Mucosa of gallbladder (tissue), 1 donor: ENCODE results near the gene CACNA1C. TPM values are rescaled to one million over a fixed set of nuclear protein-coding genes. Genes with fewer than 3 reads are reported as not detected.

Source experiments
- DNase-seq: peaks from one replicate; pipeline ENCODE4 v3.0.0-alpha.2; 2020; ENCODE audit warnings: low spot score
- total RNA-seq: library from RNA; stranded (reverse); gene quantifications from one replicate; pipeline ENCODE4 v1.2.1, GENCODE V29; 2021
- donor health status: DM: no; HTN: no; CAD: no.

The CACNA1C gene
- total RNA-seq, 1 donor from 2014 or later = 19.3 TPM

GRCh38 chr12:2548081-2548480 is 495.3 kb downstream of the CACNA1C start:
- no peak for DNase-seq

GRCh38 chr12:2550561-2551411 is 498.0 kb downstream of the CACNA1C start:
- peak; percentile 16 for DNase-seq

GRCh38 chr12:2551412-2551900 is 498.7 kb downstream of the CACNA1C start:
- no peak for DNase-seq

GRCh38 chr12:2552000-2552756 is 499.4 kb downstream of the CACNA1C start:
- no peak for DNase-seq

- DNase-seq = no peak
Measured at GRCh38 chr12:2553388-2554126, 500.8 kb downstream of the CACNA1C start.

- DNase-seq = no peak
Measured at GRCh38 chr12:2555487-2556082, 502.8 kb downstream of the CACNA1C start.

GRCh38 chr12:2557597-2557996 is 504.8 kb downstream of the CACNA1C start:
- DNase-seq = no peak

GRCh38 chr12:2559931-2560330 is 507.1 kb downstream of the CACNA1C start:
- no peak for DNase-seq

- DNase-seq = no peak
Measured at GRCh38 chr12:2560356-2560755, 507.6 kb downstream of the CACNA1C start.

GRCh38 chr12:2561367-2561766 is 508.6 kb downstream of the CACNA1C start:
- DNase-seq = no peak

- DNase-seq = no peak
Measured at GRCh38 chr12:2562400-2562799, 509.6 kb downstream of the CACNA1C start.

- no peak for DNase-seq
Measured at GRCh38 chr12:2563709-2564108, 510.9 kb downstream of the CACNA1C start.

GRCh38 chr12:2566161-2566560 is 513.4 kb downstream of the CACNA1C start:
- no peak for DNase-seq

GRCh38 chr12:2567711-2568110 is 514.9 kb downstream of the CACNA1C start:
- no peak for DNase-seq

GRCh38 chr12:2570562-2570961 is 517.8 kb downstream of the CACNA1C start:
- DNase-seq = no peak

- no peak for DNase-seq
Measured at GRCh38 chr12:2574355-2574935, 521.7 kb downstream of the CACNA1C start.

GRCh38 chr12:2575245-2575644 is 522.5 kb downstream of the CACNA1C start:
- DNase-seq = no peak

GRCh38 chr12:2578211-2578610 is 525.4 kb downstream of the CACNA1C start:
- no peak for DNase-seq

- DNase-seq = no peak
Measured at GRCh38 chr12:2578772-2579171, 526.0 kb downstream of the CACNA1C start.

- no peak for DNase-seq
Measured at GRCh38 chr12:2580821-2581220, 528.0 kb downstream of the CACNA1C start.

- no peak for DNase-seq
Measured at GRCh38 chr12:2581293-2582045, 528.7 kb downstream of the CACNA1C start.
